HG02623 (cell line): ENCODE measurements around the gene XRCC2.
"Not testable (repeated sequence)": the region's sequence is repeated elsewhere in the genome, so short reads cannot be mapped to it uniquely, and the experiment has no call there.

Experiments used
- ATAC-seq: cut with Tn5 transposase; IDR thresholded peaks from one replicate; pipeline ENCODE4 v1.9.1; 2021; ENCODE audit warnings: moderate library complexity; ENCODE audit not compliant: unreplicated experiment

The XRCC2 gene

GRCh38 chr7:152666078-152666477 is 9.9 kb downstream of the XRCC2 start:
- no peak for ATAC-seq

- no peak for ATAC-seq
These were observed 11.3 kb downstream of the XRCC2 start for GRCh38 chr7:152664636-152665035.

- ATAC-seq, result no peak
These were observed 12.0 kb downstream of the XRCC2 start for GRCh38 chr7:152663931-152664330.

GRCh38 chr7:152663148-152663740 is 12.7 kb downstream of the XRCC2 start:
- ATAC-seq, result no peak

- no peak for ATAC-seq
These were observed 14.5 kb downstream of the XRCC2 start for GRCh38 chr7:152661479-152661878.

GRCh38 chr7:152660021-152660420 is 15.9 kb downstream of the XRCC2 start:
- ATAC-seq, result no peak

- no peak for ATAC-seq
These were observed 21.0 kb downstream of the XRCC2 start for GRCh38 chr7:152654971-152655370.

- ATAC-seq, result no peak
These were observed 26.7 kb downstream of the XRCC2 start for GRCh38 chr7:152649220-152649619.

GRCh38 chr7:152647009-152647408 is 28.9 kb downstream of the XRCC2 start:
- no peak for ATAC-seq

- ATAC-seq, result not testable (repeated sequence)
These were observed 29.4 kb downstream of the XRCC2 start for GRCh38 chr7:152646579-152646978.

- no peak for ATAC-seq
These were observed 31.9 kb downstream of the XRCC2 start for GRCh38 chr7:152643979-152644559.

GRCh38 chr7:152641384-152641783 is 34.6 kb downstream of the XRCC2 start:
- ATAC-seq, result no peak

- no peak for ATAC-seq
These were observed 35.1 kb downstream of the XRCC2 start for GRCh38 chr7:152640829-152641228.

- no peak for ATAC-seq
These were observed 37.9 kb downstream of the XRCC2 start for GRCh38 chr7:152637920-152638580.

- no peak for ATAC-seq
These were observed 38.8 kb downstream of the XRCC2 start for GRCh38 chr7:152637161-152637560.

GRCh38 chr7:152636441-152636840 is 39.5 kb downstream of the XRCC2 start:
- ATAC-seq, result no peak

- no peak for ATAC-seq
These were observed 42.4 kb downstream of the XRCC2 start for GRCh38 chr7:152633504-152633903.

- no peak for ATAC-seq
These were observed 42.9 kb downstream of the XRCC2 start for GRCh38 chr7:152633072-152633471.

- not testable (repeated sequence) for ATAC-seq
These were observed 47.2 kb downstream of the XRCC2 start for GRCh38 chr7:152628772-152629171.

- no peak for ATAC-seq
These were observed 51.7 kb downstream of the XRCC2 start for GRCh38 chr7:152624228-152624627.

GRCh38 chr7:152621426-152621825 is 54.5 kb downstream of the XRCC2 start:
- no peak for ATAC-seq

- ATAC-seq, result no peak
These were observed 56.8 kb downstream of the XRCC2 start for GRCh38 chr7:152619027-152619739.
